ENCODE results near the gene CPSF4L. TPM values are rescaled to one million over a fixed set of nuclear protein-coding genes. Genes with fewer than 3 reads are reported as not detected.
A peak's percentile ranks its signal among the peaks of the same experiment; 100 is the strongest.

The CPSF4L gene
- total and polyA plus RNA-seq, 7 donors: not detected

DNA sequence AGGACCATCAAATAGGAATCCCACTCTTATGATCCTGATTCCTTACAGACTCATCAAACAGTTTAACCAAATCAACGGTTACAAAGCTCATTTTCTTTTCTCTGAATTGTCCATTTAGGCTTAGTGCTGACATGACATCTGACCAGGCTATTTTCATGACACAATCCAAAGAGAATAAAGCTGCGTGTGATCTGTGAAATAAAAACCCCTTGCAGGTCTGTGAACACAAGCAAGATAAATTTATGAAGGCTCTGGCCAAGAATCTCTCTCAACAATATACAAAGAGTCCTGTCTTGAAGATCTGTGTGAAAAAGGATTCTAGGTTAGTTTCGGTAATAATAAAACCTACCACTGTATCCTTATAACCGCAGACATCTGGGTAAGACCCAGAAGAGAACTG lies 46.8 kb downstream of the CPSF4L start:
- Histone ChIP-seq H3K27ac (no peak overlapping the region), H3K9me3 (no peaks in the 10 kb centered on the region), H3K4me3 (no peak overlapping the region), H3K27me3 (ENCODE audit: insufficient read depth in 3 of 3, low read length in 2 of 3) (no peaks in the 10 kb centered on the region), H3K4me1 (no peaks in the 10 kb centered on the region), H3K36me3 (ENCODE audit: insufficient read depth in 1 of 2, low read depth in 1 of 2) (peaks cover 3 to 57% of the 10 kb centered on the region in 2 donors)
- intact Hi-C loops (cut with DNase I): no loop called here
- TF ChIP-seq CTCF (IDR thresholded peaks at IDR 0.05): no peak
- WGBS, 3 donors: 68 to 76% (median 74%) methylated on average over 4 of the region's 4 CpGs
- ATAC-seq (no peak), DNase-seq (no peak)

- H3K27me3 ChIP-seq (ENCODE audit: insufficient read depth in 3 of 3, low read length in 2 of 3): no peaks in the 10 kb centered on the region
- intact Hi-C loops (cut with DNase I): no loop called here
- no peak overlapping the region for H3K27ac ChIP-seq
- TF ChIP-seq CTCF (IDR thresholded peaks at IDR 0.05): no peak
- H3K4me1 ChIP-seq: no peaks in the 10 kb centered on the region
- peaks cover 7 to 62% of the 10 kb centered on the region in 2 donors for H3K36me3 ChIP-seq (ENCODE audit: insufficient read depth in 1 of 2, low read depth in 1 of 2)
- no peaks in the 10 kb centered on the region for H3K9me3 ChIP-seq
- no peak for ATAC-seq
- H3K4me3 ChIP-seq: no peak overlapping the region
- DNase-seq: no peak
Measured at GRCh38 chr17:73214008-73214407, 47.7 kb downstream of the CPSF4L start.

DNA sequence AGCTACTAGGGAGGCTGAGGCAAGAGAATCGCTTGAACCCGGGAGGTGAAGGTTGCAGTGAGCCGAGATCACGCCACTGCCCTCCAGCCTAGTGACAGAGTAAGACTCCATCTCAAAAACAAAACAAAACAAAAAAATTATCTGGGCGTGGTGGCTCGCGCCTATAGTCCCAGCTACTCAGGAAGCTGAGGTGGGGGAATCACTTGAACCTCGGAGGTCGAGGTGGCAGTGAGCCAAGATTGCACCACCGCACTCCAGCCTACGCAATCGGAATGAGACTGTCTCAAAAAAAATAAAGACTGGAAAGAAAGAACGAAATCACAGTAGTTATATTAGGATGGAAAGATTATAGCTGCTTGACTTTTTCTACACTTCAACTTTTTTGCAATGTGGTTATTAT lies 49.9 kb downstream of the CPSF4L start:
- intact Hi-C loops (cut with DNase I): no loop called here
- no peak for TF ChIP-seq CTCF (IDR thresholded peaks at IDR 0.05)
- H3K4me3 ChIP-seq: no peak overlapping the region
- peak in 1 of 2 donors; percentile 8 for DNase-seq
- peaks cover 5% of the 10 kb centered on the region for H3K4me1 ChIP-seq
- no peaks in the 10 kb centered on the region for H3K27me3 ChIP-seq (ENCODE audit: insufficient read depth in 3 of 3, low read length in 2 of 3)
- no peak for ATAC-seq
- H3K9me3 ChIP-seq: no peaks in the 10 kb centered on the region
- WGBS, 3 donors: 75 to 79% (median 79%) methylated on average over 13 of the region's 13 CpGs
- no peak overlapping the region for H3K27ac ChIP-seq
- H3K36me3 ChIP-seq (ENCODE audit: insufficient read depth in 1 of 2, low read depth in 1 of 2): peaks cover 11 to 70% of the 10 kb centered on the region in 2 donors

GRCh38 chr17:73210002-73210678 lies 51.5 kb downstream of the CPSF4L start:
- Histone ChIP-seq H3K9me3 (no peaks in the 10 kb centered on the region), H3K36me3 (ENCODE audit: insufficient read depth in 1 of 2, low read depth in 1 of 2) (peaks cover 16 to 71% of the 10 kb centered on the region in 2 donors), H3K4me3 (no peak overlapping the region), H3K27me3 (ENCODE audit: insufficient read depth in 3 of 3, low read length in 2 of 3) (no peaks in the 10 kb centered on the region), H3K27ac (no peak overlapping the region), H3K4me1 (peaks cover 5% of the 10 kb centered on the region)
- peak; percentile 11 for TF ChIP-seq CTCF (IDR thresholded peaks at IDR 0.05)
- DNase-seq (no peak), ATAC-seq (no peak)
- intact Hi-C loops (cut with DNase I): no loop called here
- 79 to 85% (median 84%) methylated on average over 8 of the region's 8 CpGs for WGBS, 3 donors

GRCh38 chr17:73209436-73209835 lies 52.2 kb downstream of the CPSF4L start:
- peak in 1 of 2 donors; percentile 4 for DNase-seq
- Histone ChIP-seq H3K27ac (no peak overlapping the region), H3K36me3 (ENCODE audit: insufficient read depth in 1 of 2, low read depth in 1 of 2) (peaks cover 16 to 73% of the 10 kb centered on the region in 2 donors), H3K4me1 (peaks cover 5% of the 10 kb centered on the region), H3K9me3 (no peaks in the 10 kb centered on the region), H3K27me3 (ENCODE audit: insufficient read depth in 3 of 3, low read length in 2 of 3) (no peaks in the 10 kb centered on the region), H3K4me3 (no peak overlapping the region)
- 90 to 95% (median 90%) methylated on average over 13 of the region's 13 CpGs for WGBS, 3 donors
- peak in 1 of 4 donors; percentile 18 for ATAC-seq
- intact Hi-C loops (cut with DNase I): no loop called here
- TF ChIP-seq CTCF (IDR thresholded peaks at IDR 0.05): no peak

Data from psoas muscle (tissue), 8 donors.